CD14-positive monocyte (primary cell): Measurements from ENCODE around the gene AGRP. TPM values are rescaled to one million over a fixed set of nuclear protein-coding genes. Genes with fewer than 3 reads are reported as not detected.

Experiments
- DNase-seq, 3 donors: peaks; one replicate each; pipeline ENCODE4 v3.0.0-alpha.2; 2011 to 2022
- H2AFZ ChIP-seq: 2 replicates; pipeline ENCODE4 v1.6.0; 2012; ENCODE audit warnings: mild to moderate bottlenecking, low read depth, low read length, inconsistent platforms; ENCODE audit not compliant: insufficient read depth, poor library complexity, severe bottlenecking
- H3K27ac ChIP-seq, 2 donors: 1 replicate in 1 of 2; 2 replicates in 1 of 2; pipeline ENCODE4 v1.5.1; 2012 to 2013; ENCODE audit warnings: low read length in 2 of 2, control low read depth in 1 of 2, inconsistent platforms in 1 of 2, low read depth in 1 of 2, mild to moderate bottlenecking in 1 of 2
- H3K27me3 ChIP-seq, 2 donors: one replicate each; pipeline versions ENCODE4 v1.6.0 to v1.6.1; 2011 to 2013; ENCODE audit warnings: low read length in 2 of 2; ENCODE audit not compliant: control insufficient read depth in 2 of 2, insufficient read depth in 2 of 2
- H3K36me3 ChIP-seq, 2 donors: replicated peaks in 1 of 2; 1 replicate in 1 of 2; 2 replicates in 1 of 2; pipeline versions ENCODE4 v1.5.1 to v1.6.1; 2012 to 2013; ENCODE audit warnings: low read length in 2 of 2, control low read depth in 1 of 2, inconsistent platforms in 1 of 2, mild to moderate bottlenecking in 1 of 2; ENCODE audit not compliant: insufficient read depth in 2 of 2, control insufficient read depth in 1 of 2
- H3K4me1 ChIP-seq, 2 donors: 1 replicate in 1 of 2; 2 replicates in 1 of 2; pipeline versions ENCODE4 v1.5.1 to v1.6.1; 2012 to 2013; ENCODE audit warnings: low read length in 2 of 2, control low read depth in 1 of 2, inconsistent platforms in 1 of 2, mild to moderate bottlenecking in 1 of 2, moderate library complexity in 1 of 2; ENCODE audit not compliant: insufficient read depth in 2 of 2, control insufficient read depth in 1 of 2
- H3K4me2 ChIP-seq: replicated peaks from 2 replicates; pipeline ENCODE3; 2012; ENCODE audit warnings: low read length, moderate library complexity, mild to moderate bottlenecking; ENCODE audit not compliant: poor library complexity, severe bottlenecking; ENCODE audit errors: extremely low read depth
- H3K4me3 ChIP-seq, 3 experiments: fragments of 200-600 bp in 1 of 3; sonication (generic) in 1 of 3; replicated peaks in 1 of 3; 1 replicate in 2 of 3; 2 replicates in 1 of 3; pipeline ENCODE4 v1.5.1; 2011 to 2013; ENCODE audit warnings: low read length in 3 of 3, mild to moderate bottlenecking in 3 of 3, control low read depth in 2 of 3, low read depth in 2 of 3, inconsistent platforms in 1 of 3, moderate library complexity in 1 of 3
- H3K79me2 ChIP-seq: 2 replicates; pipeline ENCODE4 v1.6.0; 2012; ENCODE audit warnings: mild to moderate bottlenecking, control low read depth, inconsistent platforms, low read length, moderate library complexity; ENCODE audit not compliant: insufficient read depth
- H3K9ac ChIP-seq: 2 replicates; pipeline ENCODE4 v1.6.0; 2017; ENCODE audit warnings: low read length, mild to moderate bottlenecking; ENCODE audit not compliant: insufficient read depth, poor library complexity, severe bottlenecking
- H3K9me3 ChIP-seq, 2 donors: replicated peaks in 1 of 2; 1 replicate in 1 of 2; 2 replicates in 1 of 2; pipeline versions ENCODE4 v1.5.1 to v1.6.1; 2012 to 2013; ENCODE audit warnings: low read length in 2 of 2, control low read depth in 1 of 2; ENCODE audit not compliant: control insufficient read depth in 1 of 2, insufficient read depth in 1 of 2
- H4K20me1 ChIP-seq: 2 replicates; pipeline ENCODE4 v1.6.0; 2012; ENCODE audit warnings: mild to moderate bottlenecking, low read length, control low read depth, moderate library complexity; ENCODE audit not compliant: insufficient read depth
- H3K27ac Mint-ChIP-seq, 7 donors: one replicate each; pipeline ENCODE4 v1.8.0; 2020; ENCODE audit warnings: mild to moderate bottlenecking in 7 of 7, mixed read lengths in 7 of 7, moderate library complexity in 6 of 7, inconsistent platforms in 2 of 7
- H3K27me3 Mint-ChIP-seq, 3 donors: one replicate each; pipeline ENCODE4 v1.8.0; 2021 to 2022; ENCODE audit warnings: low read depth in 3 of 3, mild to moderate bottlenecking in 3 of 3, mixed read lengths in 3 of 3, moderate library complexity in 3 of 3, inconsistent platforms in 1 of 3
- H3K36me3 Mint-ChIP-seq, 2 donors: one replicate each; pipeline ENCODE4 v1.8.0; 2020; ENCODE audit warnings: mixed read lengths in 2 of 2, inconsistent platforms in 1 of 2, mild to moderate bottlenecking in 1 of 2
- H3K4me1 Mint-ChIP-seq: one replicate; pipeline ENCODE4 v1.8.0; 2020; ENCODE audit warnings: mild to moderate bottlenecking, mixed read lengths
- H3K4me3 Mint-ChIP-seq, 2 donors: one replicate each; pipeline ENCODE4 v1.8.0; 2020; ENCODE audit warnings: mild to moderate bottlenecking in 2 of 2, mixed read lengths in 2 of 2, moderate library complexity in 1 of 2
- H3K9me3 Mint-ChIP-seq, 7 donors: one replicate each; pipeline ENCODE4 v1.8.0; 2020 to 2022; ENCODE audit warnings: mixed read lengths in 7 of 7, mild to moderate bottlenecking in 6 of 7, moderate library complexity in 6 of 7, inconsistent platforms in 2 of 7
- WGBS: methylation state at CpG from one replicate; pipeline ENCODE4 v1.1.5; 2013; ENCODE audit warnings: missing lambda C conversion rate; ENCODE audit not compliant: insufficient coverage; 5-methylcytosine and 5-hydroxymethylcytosine counted together
- intact Hi-C, 2 donors: fragments of 100-400 bp; cut with micrococcal nuclease; formaldehyde crosslinking; loops; one replicate each; pipeline versions ENCODE4 v1.15.0 to v1.15.1; 2023
- polyA plus RNA-seq, 3 donors: library from polyadenylated mRNA; depleted of rRNA in 1 of 3; unstranded in 2 of 3; stranded (reverse) in 1 of 3; fragments of 300-500 nt in 2 of 3; fragments of >200 nt in 1 of 3; fragmentation: Illumina TruSeq in 2 of 3; gene quantifications; 1 replicate in 2 of 3; 2 replicates in 1 of 3; pipeline ENCODE4 v1.2.3, GENCODE V29; 2012 to 2021
- TF ChIP-seq, protein P1 (sequence below): fragments of 200-600 bp; IDR thresholded peaks from one replicate; pipeline ENCODE4 v1.8.0; 2022; ENCODE audit warnings: antibody characterized with exemption, mild to moderate bottlenecking

Gene AGRP
- polyA plus RNA-seq, 3 donors = 0.32 to 0.54 TPM; not detected in 1

DNA sequence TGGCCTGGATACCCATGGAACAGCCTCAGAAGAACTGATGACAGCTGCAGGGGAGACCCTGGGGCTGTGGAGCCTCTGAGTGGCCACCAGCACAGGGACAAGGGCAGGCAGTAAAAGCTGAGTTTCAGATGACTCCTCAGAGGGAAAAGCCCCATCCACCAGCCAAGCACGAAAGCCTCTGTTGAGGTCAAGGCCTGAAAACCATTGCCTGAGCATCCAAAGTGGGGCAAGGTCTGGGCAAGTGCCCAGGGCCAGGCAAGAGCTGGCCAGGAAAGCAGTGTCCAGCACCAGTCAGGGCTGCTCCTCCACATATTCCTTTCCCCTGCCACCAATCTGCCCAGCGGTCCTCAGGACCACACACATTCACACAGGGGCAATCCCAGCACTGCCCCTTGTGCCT is 18.8 kb downstream of the AGRP start:
- Histone ChIP-seq H3K4me2 (no peak overlapping the region), H4K20me1 (peaks cover 100% of the 10 kb centered on the region), H3K36me3 (peaks cover 31 to 81% of the 10 kb centered on the region in 2 donors), H3K79me2 (peaks cover 100% of the 10 kb centered on the region), H3K4me3 (no peak overlapping the region), H3K9ac (no peak overlapping the region), H3K4me1 (peaks cover 29 to 56% of the 10 kb centered on the region in 2 donors), H3K9me3 (no peaks in the 10 kb centered on the region), H3K27ac (peak overlapping the region in 1 of 2 donors; percentile 48), H2AFZ (no peak overlapping the region), H3K27me3 (no peaks in the 10 kb centered on the region)
- Mint-ChIP-seq H3K9me3 (no peaks in the 10 kb centered on the region), H3K4me3 (no peak overlapping the region), H3K27ac (peak overlapping the region in 2 of 7 donors; percentile 37 to 83), H3K27me3 (no peaks in the 10 kb centered on the region), H3K4me1 (peaks cover 73% of the 10 kb centered on the region), H3K36me3 (peaks cover 24 to 70% of the 10 kb centered on the region in 2 donors)
- 100% methylated on average over 2 of the region's 2 CpGs for WGBS
- DNase-seq = no peak
- intact Hi-C loops = loop anchor here in 1 of 2 donors (2.0 kb wide), 1 partner anchor 36 kb away; no protein-coding TSS in a partner anchor
- TF ChIP-seq, protein P1, sequence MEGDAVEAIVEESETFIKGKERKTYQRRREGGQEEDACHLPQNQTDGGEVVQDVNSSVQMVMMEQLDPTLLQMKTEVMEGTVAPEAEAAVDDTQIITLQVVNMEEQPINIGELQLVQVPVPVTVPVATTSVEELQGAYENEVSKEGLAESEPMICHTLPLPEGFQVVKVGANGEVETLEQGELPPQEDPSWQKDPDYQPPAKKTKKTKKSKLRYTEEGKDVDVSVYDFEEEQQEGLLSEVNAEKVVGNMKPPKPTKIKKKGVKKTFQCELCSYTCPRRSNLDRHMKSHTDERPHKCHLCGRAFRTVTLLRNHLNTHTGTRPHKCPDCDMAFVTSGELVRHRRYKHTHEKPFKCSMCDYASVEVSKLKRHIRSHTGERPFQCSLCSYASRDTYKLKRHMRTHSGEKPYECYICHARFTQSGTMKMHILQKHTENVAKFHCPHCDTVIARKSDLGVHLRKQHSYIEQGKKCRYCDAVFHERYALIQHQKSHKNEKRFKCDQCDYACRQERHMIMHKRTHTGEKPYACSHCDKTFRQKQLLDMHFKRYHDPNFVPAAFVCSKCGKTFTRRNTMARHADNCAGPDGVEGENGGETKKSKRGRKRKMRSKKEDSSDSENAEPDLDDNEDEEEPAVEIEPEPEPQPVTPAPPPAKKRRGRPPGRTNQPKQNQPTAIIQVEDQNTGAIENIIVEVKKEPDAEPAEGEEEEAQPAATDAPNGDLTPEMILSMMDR = no peak

DNA sequence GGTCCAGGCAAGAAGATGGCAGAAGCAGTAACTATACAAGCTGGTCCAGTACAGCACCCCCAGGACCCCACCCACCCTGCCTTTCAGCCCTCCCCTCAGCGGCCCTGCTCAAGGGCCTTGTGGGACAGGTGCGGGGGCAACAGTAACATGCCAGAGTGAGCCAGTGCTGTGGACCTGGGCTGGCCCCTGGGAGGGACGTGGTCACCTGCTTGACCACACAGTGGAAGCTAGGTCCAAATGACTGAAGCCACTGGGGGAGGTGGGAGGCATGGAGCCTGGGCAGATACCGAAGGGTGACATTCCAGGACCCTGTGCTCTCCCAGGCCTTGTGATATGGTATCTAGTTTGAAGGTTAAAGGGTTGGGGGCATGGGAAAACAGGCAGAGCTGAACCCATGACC is 19.7 kb downstream of the AGRP start:
- no peaks in the 10 kb centered on the region for H3K27me3 Mint-ChIP-seq
- no peak overlapping the region for H3K4me3 ChIP-seq
- no peaks in the 10 kb centered on the region for H3K9me3 Mint-ChIP-seq
- no peak overlapping the region for H2AFZ ChIP-seq
- H3K4me3 Mint-ChIP-seq = no peak overlapping the region
- peaks cover 100% of the 10 kb centered on the region for H4K20me1 ChIP-seq
- intact Hi-C loops = loop anchor here in 1 of 2 donors (2.0 kb wide), 1 partner anchor 35 kb away; no protein-coding TSS in a partner anchor
- no peaks in the 10 kb centered on the region for H3K27me3 ChIP-seq
- DNase-seq = no peak
- H3K4me1 Mint-ChIP-seq = peaks cover 64% of the 10 kb centered on the region
- H3K27ac ChIP-seq = peak overlapping the region in 1 of 2 donors; percentile 36
- peaks cover 100% of the 10 kb centered on the region for H3K79me2 ChIP-seq
- TF ChIP-seq, protein P1 = no peak
- H3K27ac Mint-ChIP-seq = peak overlapping the region in 1 of 7 donors; percentile 12
- peaks cover 40 to 89% of the 10 kb centered on the region in 2 donors for H3K36me3 ChIP-seq
- H3K9me3 ChIP-seq = no peaks in the 10 kb centered on the region
- 100% methylated on average over 3 of the region's 4 CpGs for WGBS
- no peak overlapping the region for H3K9ac ChIP-seq
- H3K4me2 ChIP-seq = no peak overlapping the region
- H3K4me1 ChIP-seq = peaks cover 25 to 51% of the 10 kb centered on the region in 2 donors
- peaks cover 26 to 74% of the 10 kb centered on the region in 2 donors for H3K36me3 Mint-ChIP-seq
